Fibroblast of mammary gland (primary cell): ENCODE data around the gene GSTT2.

ENCODE experiments used
- DNase-seq: peaks from one replicate; pipeline ENCODE4 v3.0.0-alpha.2; 2010; ENCODE audit warnings: low read depth
- H3K4me3 ChIP-seq: 2 replicates; pipeline ENCODE4 v1.5.1; 2011; ENCODE audit warnings: low read depth, mild to moderate bottlenecking, low read length, moderate library complexity; ENCODE audit not compliant: control insufficient read depth
- CTCF ChIP-seq: conservative IDR thresholded peaks from 2 replicates; pipeline ENCODE4 v1.5.1; 2011; ENCODE audit warnings: low read depth, low read length, inconsistent platforms; ENCODE audit not compliant: control insufficient read depth, insufficient read depth

GSTT2 gene

GRCh38 chr22:24027991-24028390 lies 48.1 kb downstream of the GSTT2 start:
- H3K4me3 ChIP-seq = no peak overlapping the region
- DNase-seq = no peak
- TF ChIP-seq CTCF = no peak

- no peak for TF ChIP-seq CTCF
These were observed 48.6 kb downstream of the GSTT2 start for GRCh38 chr22:24028533-24028932.

GRCh38 chr22:24029304-24029703 lies 49.4 kb downstream of the GSTT2 start:
- H3K4me3 ChIP-seq = no peak overlapping the region
- DNase-seq = no peak
- TF ChIP-seq CTCF = no peak

More at GRCh38 chr22:24028533-24028932, 48.6 kb downstream of the GSTT2 start:
- DNase-seq = no peak
- H3K4me3 ChIP-seq = no peak overlapping the region

- TF ChIP-seq CTCF = no peak
- no peak overlapping the region for H3K4me3 ChIP-seq
- DNase-seq = no peak
These were observed 50.3 kb downstream of the GSTT2 start for GRCh38 chr22:24030186-24030702.
